ENCODE measurements around the gene CXCR6. TPM values are rescaled to one million over a fixed set of nuclear protein-coding genes. Genes with fewer than 3 reads are reported as not detected.
"Not testable (repeated sequence)": the region's sequence is repeated elsewhere in the genome, so short reads cannot be mapped to it uniquely, and the experiment has no call there.

The CXCR6 gene
- total RNA-seq, 1 donor from 2014 or later = not detected

DNA sequence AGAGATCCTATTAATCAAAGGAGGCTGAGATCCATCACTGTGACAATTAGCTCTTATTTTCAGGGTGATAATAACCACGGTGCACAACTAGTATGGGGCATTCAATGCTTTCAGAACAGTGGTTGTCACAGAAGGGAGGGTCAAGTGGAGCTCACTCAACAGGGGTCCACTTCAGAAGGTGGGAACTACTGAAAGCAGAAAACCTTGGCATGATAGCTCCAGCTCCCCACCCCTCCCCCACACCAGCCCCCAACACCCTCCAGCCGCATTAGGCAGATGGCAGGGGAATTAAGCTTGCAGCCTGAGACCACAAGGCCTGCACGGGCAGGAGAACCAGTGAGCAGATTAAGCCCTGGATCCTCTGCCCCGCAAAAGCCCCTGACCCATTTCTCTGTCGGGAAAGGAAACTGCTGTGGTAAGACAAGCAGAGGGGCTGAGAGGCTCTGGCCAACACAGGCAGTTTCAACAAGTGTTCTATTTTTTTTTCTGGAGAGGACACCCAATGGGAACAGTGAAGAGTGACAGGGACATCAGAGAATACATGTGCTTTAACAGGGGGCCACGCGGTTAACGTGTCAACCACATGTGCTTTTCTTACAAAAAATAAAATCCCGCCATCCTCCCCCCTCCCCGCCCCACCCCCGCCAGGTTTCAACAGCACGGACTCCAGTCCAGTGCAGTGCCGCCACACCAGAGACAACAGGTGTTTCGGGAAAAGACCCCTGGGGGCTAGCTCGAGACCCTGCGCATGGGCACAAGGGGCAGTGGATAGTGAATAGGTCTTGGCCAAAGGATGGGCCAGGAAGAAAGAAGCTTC, 51.4 kb downstream of the CXCR6 start:
- Histone ChIP-seq H4K20me1 (ENCODE audit: low read depth) (peaks cover 39% of the 10 kb centered on the region), H3F3A (ENCODE audit: low read depth) (no peaks in the 10 kb centered on the region), H2AFZ (replicated peaks) (peak overlapping the region; percentile 92), H3K9me3 (ENCODE audit: low read depth) (no peaks in the 10 kb centered on the region), H3K4me2 (peak overlapping the region; percentile 87), H3K9ac (no peak overlapping the region), H3K36me3 (no peaks in the 10 kb centered on the region), H3K27me3 (peaks cover 11% of the 10 kb centered on the region), H3K4me3 (peak overlapping the region; percentile 66), H3K27ac (no peak overlapping the region), H3K79me2 (ENCODE audit: low read depth) (peaks cover 27% of the 10 kb centered on the region), H3K4me1 (peaks cover 11% of the 10 kb centered on the region)
- TF ChIP-seq EZH2phosphoT487 (IDR thresholded peaks at IDR 0.05) (no peak), EZH2 (IDR thresholded peaks at IDR 0.05) (no peak)
- TF ChIP-seq, protein P1, sequence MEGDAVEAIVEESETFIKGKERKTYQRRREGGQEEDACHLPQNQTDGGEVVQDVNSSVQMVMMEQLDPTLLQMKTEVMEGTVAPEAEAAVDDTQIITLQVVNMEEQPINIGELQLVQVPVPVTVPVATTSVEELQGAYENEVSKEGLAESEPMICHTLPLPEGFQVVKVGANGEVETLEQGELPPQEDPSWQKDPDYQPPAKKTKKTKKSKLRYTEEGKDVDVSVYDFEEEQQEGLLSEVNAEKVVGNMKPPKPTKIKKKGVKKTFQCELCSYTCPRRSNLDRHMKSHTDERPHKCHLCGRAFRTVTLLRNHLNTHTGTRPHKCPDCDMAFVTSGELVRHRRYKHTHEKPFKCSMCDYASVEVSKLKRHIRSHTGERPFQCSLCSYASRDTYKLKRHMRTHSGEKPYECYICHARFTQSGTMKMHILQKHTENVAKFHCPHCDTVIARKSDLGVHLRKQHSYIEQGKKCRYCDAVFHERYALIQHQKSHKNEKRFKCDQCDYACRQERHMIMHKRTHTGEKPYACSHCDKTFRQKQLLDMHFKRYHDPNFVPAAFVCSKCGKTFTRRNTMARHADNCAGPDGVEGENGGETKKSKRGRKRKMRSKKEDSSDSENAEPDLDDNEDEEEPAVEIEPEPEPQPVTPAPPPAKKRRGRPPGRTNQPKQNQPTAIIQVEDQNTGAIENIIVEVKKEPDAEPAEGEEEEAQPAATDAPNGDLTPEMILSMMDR (IDR thresholded peaks at IDR 0.05) = no peak
- Mint-ChIP-seq H3K27me3 (ENCODE audit: insufficient read depth, low read depth) (peaks cover 2% of the 10 kb centered on the region), H3K4me1 (peaks cover 4% of the 10 kb centered on the region), H3K4me3 (peak overlapping the region; percentile 90), H3K27ac (no peak overlapping the region), H3K9me3 (no peaks in the 10 kb centered on the region), H3K36me3 (no peaks in the 10 kb centered on the region)
- peak; percentile 55 for DNase-seq (ENCODE audit: low spot score)

GRCh38 chr3:45995236-45996192, 52.2 kb downstream of the CXCR6 start, which contains the start of gene FYCO1:
Gene FYCO1 (minus strand): TSS chr3:45995824. CDS start chr3:45984910, 10,914 bp downstream.
- peaks cover 4% of the 10 kb centered on the region for H3K27me3 Mint-ChIP-seq (ENCODE audit: insufficient read depth, low read depth)
- H3K27ac Mint-ChIP-seq = peak within 1 kb of the TSS; percentile 63
- no peaks in the 10 kb centered on the region for H3K36me3 Mint-ChIP-seq
- peak within 1 kb of the TSS; percentile 90 for H3K4me3 Mint-ChIP-seq
- H3K4me1 Mint-ChIP-seq = peaks cover 4% of the 10 kb centered on the region
- Histone ChIP-seq H3K36me3 (no peaks in the 10 kb centered on the region), H3K79me2 (ENCODE audit: low read depth) (peaks cover 26% of the 10 kb centered on the region), H3K4me1 (peaks cover 11% of the 10 kb centered on the region), H3K27me3 (peaks cover 11% of the 10 kb centered on the region), H3K9me3 (ENCODE audit: low read depth) (no peaks in the 10 kb centered on the region), H3K4me2 (peak within 1 kb of the TSS; percentile 87), H2AFZ (replicated peaks) (peak within 1 kb of the TSS; percentile 92), H4K20me1 (ENCODE audit: low read depth) (peaks cover 32% of the 10 kb centered on the region), H3K27ac (no peak within 1 kb of the TSS), H3F3A (ENCODE audit: low read depth) (no peaks in the 10 kb centered on the region), H3K4me3 (peak within 1 kb of the TSS; percentile 66), H3K9ac (peak within 1 kb of the TSS; percentile 5)
- H3K9me3 Mint-ChIP-seq = no peaks in the 10 kb centered on the region
- TF ChIP-seq, protein P1 (IDR thresholded peaks at IDR 0.05) = no peak
- TF ChIP-seq EZH2 (IDR thresholded peaks at IDR 0.05) = no peak
- no peak for TF ChIP-seq EZH2phosphoT487 (IDR thresholded peaks at IDR 0.05)
- DNase-seq (ENCODE audit: low spot score) = peak; percentile 92

DNA sequence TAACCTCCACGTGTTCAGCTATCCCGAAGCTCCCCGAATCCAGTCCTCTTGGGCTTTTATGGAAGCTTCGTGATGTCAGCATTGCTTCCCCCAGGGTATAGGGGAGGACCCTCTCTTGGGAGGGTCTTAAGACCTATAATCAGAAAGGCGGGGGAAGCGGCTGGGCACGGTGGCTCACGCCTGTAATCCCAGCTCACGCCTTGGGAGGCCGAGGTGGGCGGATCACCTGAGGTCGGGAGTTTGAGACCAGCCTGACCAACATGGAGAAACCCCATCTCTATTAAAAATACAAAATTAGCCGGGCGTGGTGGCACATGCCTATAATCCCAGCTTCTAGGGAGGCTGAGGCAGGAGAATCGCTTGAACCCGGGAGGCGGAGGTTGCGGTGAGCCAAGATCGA, 54.2 kb downstream of the CXCR6 start:
- H3K4me2 ChIP-seq; H3K9me3 ChIP-seq (ENCODE audit: low read depth); H3K27ac Mint-ChIP-seq; H2AFZ ChIP-seq (replicated peaks); H3F3A ChIP-seq (ENCODE audit: low read depth); DNase-seq (ENCODE audit: low spot score); H3K9ac ChIP-seq; H3K4me3 ChIP-seq; H3K4me1 Mint-ChIP-seq; H3K27me3 Mint-ChIP-seq (ENCODE audit: insufficient read depth, low read depth); H3K4me3 Mint-ChIP-seq; H3K36me3 Mint-ChIP-seq; H3K9me3 Mint-ChIP-seq; H3K27ac ChIP-seq; H3K36me3 ChIP-seq: not testable (repeated sequence)
- peaks cover 11% of the 10 kb centered on the region for H3K4me1 ChIP-seq
- peaks cover 11% of the 10 kb centered on the region for H3K27me3 ChIP-seq
- peaks cover 22% of the 10 kb centered on the region for H3K79me2 ChIP-seq (ENCODE audit: low read depth)
- peaks cover 17% of the 10 kb centered on the region for H4K20me1 ChIP-seq (ENCODE audit: low read depth)
